Vagina (tissue), 2 donors: ENCODE data around the gene CDK7.

Experiments
- CTCF ChIP-seq, 3 experiments: fragments of 450-650 bp in 2 of 3; fragments of 200-600 bp in 1 of 3; sonication (generic) in 1 of 3; IDR thresholded peaks; one replicate each; pipeline ENCODE4 v1.5.1; 2017 to 2019; ENCODE audit warnings: antibody characterized with exemption in 3 of 3, mild to moderate bottlenecking in 2 of 3, moderate library complexity in 2 of 3
- POLR2A ChIP-seq, 2 donors: fragments of 450-650 bp; IDR thresholded peaks; one replicate each; pipeline ENCODE4 v1.6.1; 2017; ENCODE audit warnings: antibody characterized with exemption in 2 of 2, mild to moderate bottlenecking in 2 of 2, moderate library complexity in 2 of 2

GRCh38 chr5:69230181-69230580, 4.5 kb upstream of the CDK7 start:
- TF ChIP-seq CTCF (IDR thresholded peaks at IDR 0.05) (no peak), POLR2A (IDR thresholded peaks at IDR 0.05) (no peak)
